ENCODE results near the gene NFXL1. TPM values are rescaled to one million over a fixed set of nuclear protein-coding genes. Genes with fewer than 3 reads are reported as not detected.

Gene NFXL1
- total and polyA plus RNA-seq, 2 experiments from 2014 or later, result 8.6 to 14.4 TPM

- no peak for TF ChIP-seq CTCF (IDR thresholded peaks at IDR 0.05; ENCODE audit: low read depth, low read length)
- DNase-seq (ENCODE audit: low read depth in 1 of 2, low spot score in 1 of 2), result no peak
- Histone ChIP-seq H3K4me1 (ENCODE audit: low read depth) (no peaks in the 10 kb centered on the region), H3K4me3 (no peak overlapping the region), H3K27ac (no peak overlapping the region), H3K9me3 (ENCODE audit: low read depth) (no peaks in the 10 kb centered on the region), H3K36me3 (peaks cover 54% of the 10 kb centered on the region), H3K27me3 (no peaks in the 10 kb centered on the region)
Observed at GRCh38 chr4:47882228-47882627, 32.2 kb downstream of the NFXL1 start.

GRCh38 chr4:47879458-47879857, 34.9 kb downstream of the NFXL1 start:
- no peaks in the 10 kb centered on the region for H3K9me3 ChIP-seq (ENCODE audit: low read depth)
- no peaks in the 10 kb centered on the region for H3K27me3 ChIP-seq
- peaks cover 64% of the 10 kb centered on the region for H3K36me3 ChIP-seq
- no peak for TF ChIP-seq CTCF (IDR thresholded peaks at IDR 0.05; ENCODE audit: low read depth, low read length)
- no peak overlapping the region for H3K27ac ChIP-seq
- H3K4me1 ChIP-seq (ENCODE audit: low read depth), result no peaks in the 10 kb centered on the region
- no peak overlapping the region for H3K4me3 ChIP-seq
- DNase-seq (ENCODE audit: low read depth in 1 of 2, low spot score in 1 of 2), result no peak

GRCh38 chr4:47876784-47877546, 37.4 kb downstream of the NFXL1 start:
- Histone ChIP-seq H3K27ac (no peak overlapping the region), H3K4me1 (ENCODE audit: low read depth) (no peaks in the 10 kb centered on the region), H3K9me3 (ENCODE audit: low read depth) (no peaks in the 10 kb centered on the region), H3K27me3 (no peaks in the 10 kb centered on the region), H3K36me3 (peaks cover 59% of the 10 kb centered on the region), H3K4me3 (no peak overlapping the region)
- peak in 1 of 2 donors; percentile 16 for DNase-seq (ENCODE audit: low read depth in 1 of 2, low spot score in 1 of 2)
- no peak for TF ChIP-seq CTCF (IDR thresholded peaks at IDR 0.05; ENCODE audit: low read depth, low read length)

GRCh38 chr4:47876310-47876709, 38.1 kb downstream of the NFXL1 start:
- Histone ChIP-seq H3K36me3 (peaks cover 55% of the 10 kb centered on the region), H3K27ac (no peak overlapping the region), H3K27me3 (no peaks in the 10 kb centered on the region), H3K4me3 (no peak overlapping the region), H3K9me3 (ENCODE audit: low read depth) (no peaks in the 10 kb centered on the region), H3K4me1 (ENCODE audit: low read depth) (no peaks in the 10 kb centered on the region)
- DNase-seq (ENCODE audit: low read depth in 1 of 2, low spot score in 1 of 2), result no peak
- no peak for TF ChIP-seq CTCF (IDR thresholded peaks at IDR 0.05; ENCODE audit: low read depth, low read length)

GRCh38 chr4:47873877-47874541, 40.4 kb downstream of the NFXL1 start:
- H3K27ac ChIP-seq, result no peak overlapping the region
- H3K9me3 ChIP-seq (ENCODE audit: low read depth), result no peaks in the 10 kb centered on the region
- DNase-seq (ENCODE audit: low read depth in 1 of 2, low spot score in 1 of 2), result no peak
- no peaks in the 10 kb centered on the region for H3K27me3 ChIP-seq
- no peak overlapping the region for H3K4me3 ChIP-seq
- TF ChIP-seq CTCF (IDR thresholded peaks at IDR 0.05; ENCODE audit: low read depth, low read length), result no peak
- peaks cover 57% of the 10 kb centered on the region for H3K36me3 ChIP-seq
- H3K4me1 ChIP-seq (ENCODE audit: low read depth), result no peaks in the 10 kb centered on the region
